Activated CD8-positive, alpha-beta memory T cell treated with anti-CD3 and anti-CD28 coated beads, Interleukin-2, amount 10 ng/mL, durations not matched to agents 7 days and 5 days (primary cell): ENCODE data around the gene GTF2I. TPM values are rescaled to one million over a fixed set of nuclear protein-coding genes. Genes with fewer than 3 reads are reported as not detected.
"Not testable (repeated sequence)": the region's sequence is repeated elsewhere in the genome, so short reads cannot be mapped to it uniquely, and the experiment has no call there.

Experiments
- ATAC-seq: fragments of 150-1000 bp; cut with Tn5 transposase; one replicate; pipeline ENCODE4 v1.10.0; 2021; ENCODE audit warnings: moderate library complexity
- CTCF ChIA-PET: fragments of 350-600 bp; sonication (Branson Sonifier 250); formaldehyde crosslinking; loops from one replicate; lab custom pipeline; 2021; ENCODE audit warnings: antibody characterized with exemption; lab: Charles Lee
- DNase-seq: peaks from one replicate; pipeline ENCODE4 v3.0.0-alpha.2; 2020
- H3K27ac Mint-ChIP-seq: one replicate; pipeline ENCODE4 v1.8.0; 2021; ENCODE audit warnings: mild to moderate bottlenecking, mixed read lengths
- H3K27me3 Mint-ChIP-seq: one replicate; pipeline ENCODE4 v1.8.0; 2021; ENCODE audit warnings: mixed read lengths
- H3K36me3 Mint-ChIP-seq: one replicate; pipeline ENCODE4 v1.8.0; 2021; ENCODE audit warnings: mild to moderate bottlenecking, mixed read lengths
- H3K4me1 Mint-ChIP-seq: one replicate; pipeline ENCODE4 v1.8.0; 2021; ENCODE audit warnings: mixed read lengths
- H3K4me3 Mint-ChIP-seq: one replicate; pipeline ENCODE4 v1.8.0; 2021; ENCODE audit warnings: mild to moderate bottlenecking, moderate library complexity, mixed read lengths
- H3K9me3 Mint-ChIP-seq: one replicate; pipeline ENCODE4 v1.8.0; 2022; ENCODE audit warnings: low read depth, mixed read lengths
- total RNA-seq, 2 experiments: library from RNA; stranded (reverse); gene quantifications; one replicate each; pipeline ENCODE4 v1.2.3, GENCODE V29; 2021

The GTF2I gene
- total RNA-seq, 2 experiments from 2014 or later = 186 to 220 TPM

GRCh38 chr7:74661836-74662794, 4.6 kb downstream of the GTF2I start:
- not testable (repeated sequence) for H3K4me3 Mint-ChIP-seq, H3K27me3 Mint-ChIP-seq, DNase-seq, H3K9me3 Mint-ChIP-seq, ATAC-seq, H3K27ac Mint-ChIP-seq
- H3K4me1 Mint-ChIP-seq = peaks cover 44% of the 10 kb centered on the region
- CTCF ChIA-PET = interaction anchor here (1.0 to 1.2 kb wide), 2 partner anchors 8 to 19 kb away, joined by 3 to 8 read pairs; no protein-coding TSS in a partner anchor
- peaks cover 26% of the 10 kb centered on the region for H3K36me3 Mint-ChIP-seq

DNA sequence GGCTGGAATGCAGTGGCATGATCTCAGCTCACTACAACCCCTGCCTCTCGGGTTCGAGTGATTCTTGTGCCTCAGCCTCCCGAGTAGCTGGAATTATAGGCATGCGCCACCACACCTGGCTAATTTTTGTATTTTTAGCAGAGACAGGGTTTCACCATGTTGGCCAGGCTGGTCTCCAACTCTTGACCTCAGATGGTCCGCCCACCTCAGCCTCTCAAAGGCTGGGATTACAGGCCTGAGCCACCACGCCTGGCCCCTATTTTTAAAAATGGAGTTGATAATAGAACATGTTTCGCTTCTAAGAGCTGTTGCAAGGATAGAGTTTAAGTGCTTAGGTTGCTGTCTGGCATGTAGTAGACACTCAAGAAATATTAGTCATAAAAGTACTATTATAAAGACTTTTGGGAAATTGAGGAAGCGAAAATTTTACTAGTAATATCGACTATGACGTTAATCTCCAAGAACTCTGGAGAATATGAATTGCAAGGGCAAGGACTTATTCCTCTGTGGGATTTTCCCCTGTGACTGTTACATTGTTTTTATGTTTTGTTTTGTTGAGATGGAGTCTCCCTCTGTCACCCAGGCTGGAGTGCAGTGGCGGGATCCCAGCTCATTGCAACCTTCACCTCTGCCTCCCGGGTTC, 7.9 kb downstream of the GTF2I start:
- Mint-ChIP-seq H3K36me3 (peaks cover 31% of the 10 kb centered on the region), H3K4me1 (peaks cover 35% of the 10 kb centered on the region), H3K27me3 (no peaks in the 10 kb centered on the region), H3K9me3 (no peaks in the 10 kb centered on the region), H3K4me3 (no peak overlapping the region), H3K27ac (no peak overlapping the region)
- DNase-seq = no peak
- CTCF ChIA-PET = interaction anchor here (0.7 kb wide), 1 partner anchor 13 kb away, joined by 3 read pairs; no protein-coding TSS in a partner anchor
- no peak for ATAC-seq

- H3K27ac Mint-ChIP-seq, CTCF ChIA-PET, DNase-seq: not testable (repeated sequence)
These were observed 9.5 kb downstream of the GTF2I start for GRCh38 chr7:74667013-74667412.

GRCh38 chr7:74667520-74667919, 10.0 kb downstream of the GTF2I start:
- H3K27me3 Mint-ChIP-seq, H3K9me3 Mint-ChIP-seq, CTCF ChIA-PET, H3K4me3 Mint-ChIP-seq, ATAC-seq, H3K27ac Mint-ChIP-seq, DNase-seq: not testable (repeated sequence)
- Mint-ChIP-seq H3K36me3 (peaks cover 28% of the 10 kb centered on the region), H3K4me1 (peaks cover 21% of the 10 kb centered on the region)

More at GRCh38 chr7:74667013-74667412, 9.5 kb downstream of the GTF2I start:
- not testable (repeated sequence) for H3K9me3 Mint-ChIP-seq, ATAC-seq, H3K27me3 Mint-ChIP-seq, H3K4me3 Mint-ChIP-seq
- peaks cover 22% of the 10 kb centered on the region for H3K4me1 Mint-ChIP-seq
- peaks cover 28% of the 10 kb centered on the region for H3K36me3 Mint-ChIP-seq

DNA sequence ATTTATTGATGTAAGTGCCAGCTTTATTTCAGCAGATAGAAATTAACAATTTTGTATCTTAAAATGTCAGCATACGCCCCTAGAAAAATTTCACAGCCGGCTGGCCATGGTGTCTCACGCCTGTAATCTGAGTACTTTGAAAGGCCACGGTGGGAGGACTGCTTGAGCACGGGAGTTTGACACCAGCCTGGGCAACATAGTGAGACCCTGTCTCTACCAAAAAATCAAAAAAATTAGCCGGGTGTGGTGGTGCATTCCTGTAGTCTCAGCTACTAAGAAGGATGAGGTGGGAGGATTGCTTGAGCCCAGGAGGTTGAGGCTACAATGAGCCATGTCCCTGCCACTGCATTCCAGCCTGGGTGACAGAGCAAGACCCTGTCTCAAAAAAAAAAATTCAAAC, 14.1 kb downstream of the GTF2I start:
- DNase-seq (no peak), ATAC-seq (no peak)
- Mint-ChIP-seq H3K36me3 (peaks cover 14% of the 10 kb centered on the region), H3K4me1 (peaks cover 28% of the 10 kb centered on the region), H3K4me3 (no peak overlapping the region), H3K27me3 (no peaks in the 10 kb centered on the region), H3K9me3 (no peaks in the 10 kb centered on the region), H3K27ac (no peak overlapping the region)
- CTCF ChIA-PET = interaction anchor here (1.0 kb wide), 1 partner anchor 9 kb away, joined by 3 read pairs; no protein-coding TSS in a partner anchor

GRCh38 chr7:74672343-74672915, 14.9 kb downstream of the GTF2I start:
- CTCF ChIA-PET = no interaction called here
- Mint-ChIP-seq H3K36me3 (peaks cover 7% of the 10 kb centered on the region), H3K27me3 (no peaks in the 10 kb centered on the region), H3K4me1 (peaks cover 34% of the 10 kb centered on the region), H3K4me3 (no peak overlapping the region), H3K27ac (no peak overlapping the region), H3K9me3 (no peaks in the 10 kb centered on the region)
- DNase-seq (no peak), ATAC-seq (no peak)

DNA sequence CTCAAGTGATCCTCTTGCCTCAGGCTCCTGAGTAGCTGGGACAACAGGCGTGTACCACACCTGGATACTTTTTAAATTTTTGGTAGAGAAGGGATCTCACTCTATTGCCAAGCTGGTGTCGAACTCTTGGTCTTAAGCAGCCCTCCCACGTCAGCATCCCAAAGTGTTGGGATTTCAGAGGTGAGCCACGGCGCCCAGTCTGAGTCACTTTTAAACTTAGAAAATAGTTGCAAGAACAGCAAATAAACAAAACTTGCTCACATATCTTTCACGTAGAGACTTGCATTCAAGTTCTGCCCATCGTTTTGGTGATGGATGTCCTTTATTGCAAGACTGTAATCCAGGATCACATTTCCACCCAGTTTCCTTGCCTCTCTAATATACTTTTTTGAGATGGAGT, 16.6 kb downstream of the GTF2I start:
- no peak overlapping the region for H3K4me3 Mint-ChIP-seq
- CTCF ChIA-PET = no interaction called here
- peaks cover 30% of the 10 kb centered on the region for H3K4me1 Mint-ChIP-seq
- peaks cover 9% of the 10 kb centered on the region for H3K36me3 Mint-ChIP-seq
- DNase-seq (no peak), ATAC-seq (no peak)
- no peak overlapping the region for H3K27ac Mint-ChIP-seq
- no peaks in the 10 kb centered on the region for H3K9me3 Mint-ChIP-seq
- no peaks in the 10 kb centered on the region for H3K27me3 Mint-ChIP-seq

DNA sequence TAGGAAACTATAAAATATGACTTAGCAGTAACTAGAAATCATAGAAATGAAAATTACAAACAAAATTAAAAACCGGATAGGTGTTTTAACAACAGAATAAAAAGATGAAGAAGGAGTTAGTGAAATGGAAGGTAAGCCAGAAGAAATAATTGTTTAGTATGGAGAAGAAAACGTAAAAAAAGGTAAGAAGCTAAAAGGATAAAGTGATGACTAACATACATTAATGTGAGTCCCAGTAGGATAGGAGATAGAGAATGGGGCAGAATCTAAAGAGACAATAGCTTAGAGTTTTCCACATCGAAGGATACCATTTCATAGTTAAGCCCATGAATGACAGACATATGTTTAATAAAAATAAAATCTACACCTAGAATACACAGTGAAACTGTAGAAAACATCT, 25.3 kb downstream of the GTF2I start:
- Mint-ChIP-seq H3K27me3 (no peaks in the 10 kb centered on the region), H3K36me3 (peaks cover 31% of the 10 kb centered on the region), H3K4me1 (peaks cover 17% of the 10 kb centered on the region), H3K27ac (no peak overlapping the region), H3K9me3 (no peaks in the 10 kb centered on the region), H3K4me3 (no peak overlapping the region)
- CTCF ChIA-PET = no interaction called here
- ATAC-seq (no peak), DNase-seq (no peak)

GRCh38 chr7:74683799-74684198, 26.3 kb downstream of the GTF2I start:
- Mint-ChIP-seq H3K4me3 (no peak overlapping the region), H3K9me3 (no peaks in the 10 kb centered on the region), H3K27me3 (no peaks in the 10 kb centered on the region), H3K27ac (no peak overlapping the region), H3K4me1 (peaks cover 17% of the 10 kb centered on the region), H3K36me3 (peaks cover 27% of the 10 kb centered on the region)
- ATAC-seq (no peak), DNase-seq (no peak)
- CTCF ChIA-PET = no interaction called here

DNA sequence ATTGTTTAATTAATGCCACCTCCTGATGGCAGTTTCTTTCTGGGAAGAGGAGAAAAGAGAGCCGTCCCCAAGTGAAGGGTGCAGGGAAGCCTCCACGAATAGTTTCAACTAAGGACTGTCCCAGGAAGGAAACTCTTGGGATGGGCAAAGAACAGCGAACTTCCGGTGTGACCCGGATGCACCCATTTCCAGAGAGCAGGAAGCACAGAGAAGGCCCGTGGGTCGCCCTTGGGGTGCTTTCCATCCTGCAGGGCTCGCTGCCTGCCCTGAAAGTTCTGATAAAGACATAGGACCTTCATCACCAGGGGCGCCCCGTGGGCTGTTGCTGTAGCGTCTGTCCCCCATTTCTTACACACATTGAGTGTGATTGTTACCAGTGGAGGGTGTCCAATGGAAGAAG, 27.0 kb downstream of the GTF2I start:
- Mint-ChIP-seq H3K36me3 (peaks cover 28% of the 10 kb centered on the region), H3K27me3 (no peaks in the 10 kb centered on the region), H3K9me3 (no peaks in the 10 kb centered on the region), H3K4me3 (no peak overlapping the region), H3K27ac (no peak overlapping the region), H3K4me1 (peaks cover 17% of the 10 kb centered on the region)
- CTCF ChIA-PET = no interaction called here
- no peak for ATAC-seq
- DNase-seq = no peak

DNA sequence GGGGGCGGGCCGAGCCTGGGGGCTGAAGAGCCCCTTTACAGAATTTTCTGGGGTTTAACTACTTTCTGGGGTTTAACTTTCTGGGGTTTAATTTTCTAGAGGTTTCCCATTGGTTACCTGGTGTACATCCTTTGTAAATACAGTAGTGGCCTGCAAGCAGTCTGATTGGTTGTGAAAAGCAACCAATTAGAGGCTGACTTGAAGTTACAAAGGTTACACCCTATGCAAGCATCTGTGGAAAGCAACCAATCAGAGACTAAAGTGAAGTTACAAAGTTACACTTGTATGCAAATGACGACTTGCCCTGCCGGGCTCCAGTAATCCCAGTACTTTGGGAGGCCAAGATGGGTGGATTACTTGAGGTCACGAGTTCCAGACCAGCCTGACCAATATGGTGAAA, 27.4 kb downstream of the GTF2I start:
- Mint-ChIP-seq H3K27ac (no peak overlapping the region), H3K36me3 (peaks cover 27% of the 10 kb centered on the region), H3K4me1 (peaks cover 17% of the 10 kb centered on the region), H3K9me3 (no peaks in the 10 kb centered on the region), H3K27me3 (no peaks in the 10 kb centered on the region), H3K4me3 (no peak overlapping the region)
- no peak for ATAC-seq
- CTCF ChIA-PET = no interaction called here
- DNase-seq = no peak

DNA sequence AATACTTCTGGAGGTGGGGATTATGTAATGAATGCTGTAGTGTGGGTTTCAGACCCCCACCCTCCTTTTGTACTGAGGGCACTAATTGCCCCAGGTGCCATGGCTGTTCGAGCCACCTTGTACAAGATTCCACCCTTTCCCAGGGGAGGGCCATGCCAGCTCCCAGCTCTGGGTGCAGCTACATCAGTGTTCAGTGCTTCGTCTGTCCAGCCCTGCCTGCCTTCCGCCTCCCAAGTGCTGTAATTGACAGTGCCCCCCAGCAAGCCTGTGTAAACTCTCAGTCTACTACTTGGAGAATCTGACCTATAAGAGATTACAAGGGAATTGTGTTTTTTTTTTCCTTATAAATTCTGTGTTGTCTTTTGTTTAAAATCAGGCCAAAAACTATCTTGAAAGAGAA, 33.0 kb downstream of the GTF2I start:
- H3K36me3 Mint-ChIP-seq = peaks cover 49% of the 10 kb centered on the region
- H3K27ac Mint-ChIP-seq = no peak overlapping the region
- ATAC-seq (no peak), DNase-seq (no peak)
- H3K27me3 Mint-ChIP-seq = no peaks in the 10 kb centered on the region
- H3K4me1 Mint-ChIP-seq = peaks cover 7% of the 10 kb centered on the region
- H3K4me3 Mint-ChIP-seq = no peak overlapping the region
- CTCF ChIA-PET = no interaction called here
- no peaks in the 10 kb centered on the region for H3K9me3 Mint-ChIP-seq

GRCh38 chr7:74704419-74704818, 46.9 kb downstream of the GTF2I start:
- H3K4me3 Mint-ChIP-seq, CTCF ChIA-PET, H3K27me3 Mint-ChIP-seq: not testable (repeated sequence)

More at GRCh38 chr7:74704419-74704818, 46.9 kb downstream of the GTF2I start:
- not testable (repeated sequence) for DNase-seq, ATAC-seq, H3K4me1 Mint-ChIP-seq, H3K27ac Mint-ChIP-seq, H3K9me3 Mint-ChIP-seq
- peaks cover 45% of the 10 kb centered on the region for H3K36me3 Mint-ChIP-seq
